ENCODE results near the gene RIOX2. TPM values are rescaled to one million over a fixed set of nuclear protein-coding genes. Genes with fewer than 3 reads are reported as not detected.

RIOX2 gene
- total RNA-seq, 1 donor from 2014 or later, result 34.8 TPM

- DNase-seq, result no peak
- Mint-ChIP-seq H3K36me3 (ENCODE audit: low read depth) (peaks cover 26% of the 10 kb centered on the region), H3K9me3 (no peaks in the 10 kb centered on the region), H3K27me3 (no peaks in the 10 kb centered on the region), H3K27ac (no peak overlapping the region), H3K4me3 (no peak overlapping the region), H3K4me1 (no peaks in the 10 kb centered on the region)
- CTCF ChIA-PET, result no interaction called here
- intact Hi-C loops (cut with micrococcal nuclease), result no loop called here
- TF ChIP-seq, protein P1, sequence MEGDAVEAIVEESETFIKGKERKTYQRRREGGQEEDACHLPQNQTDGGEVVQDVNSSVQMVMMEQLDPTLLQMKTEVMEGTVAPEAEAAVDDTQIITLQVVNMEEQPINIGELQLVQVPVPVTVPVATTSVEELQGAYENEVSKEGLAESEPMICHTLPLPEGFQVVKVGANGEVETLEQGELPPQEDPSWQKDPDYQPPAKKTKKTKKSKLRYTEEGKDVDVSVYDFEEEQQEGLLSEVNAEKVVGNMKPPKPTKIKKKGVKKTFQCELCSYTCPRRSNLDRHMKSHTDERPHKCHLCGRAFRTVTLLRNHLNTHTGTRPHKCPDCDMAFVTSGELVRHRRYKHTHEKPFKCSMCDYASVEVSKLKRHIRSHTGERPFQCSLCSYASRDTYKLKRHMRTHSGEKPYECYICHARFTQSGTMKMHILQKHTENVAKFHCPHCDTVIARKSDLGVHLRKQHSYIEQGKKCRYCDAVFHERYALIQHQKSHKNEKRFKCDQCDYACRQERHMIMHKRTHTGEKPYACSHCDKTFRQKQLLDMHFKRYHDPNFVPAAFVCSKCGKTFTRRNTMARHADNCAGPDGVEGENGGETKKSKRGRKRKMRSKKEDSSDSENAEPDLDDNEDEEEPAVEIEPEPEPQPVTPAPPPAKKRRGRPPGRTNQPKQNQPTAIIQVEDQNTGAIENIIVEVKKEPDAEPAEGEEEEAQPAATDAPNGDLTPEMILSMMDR (IDR thresholded peaks at IDR 0.05), result no peak
- POLR2A ChIA-PET, result no interaction called here
- ATAC-seq (ENCODE audit: low read depth), result no peak
Observed at GRCh38 chr3:97940034-97940433, 32.2 kb downstream of the RIOX2 start.

DNA sequence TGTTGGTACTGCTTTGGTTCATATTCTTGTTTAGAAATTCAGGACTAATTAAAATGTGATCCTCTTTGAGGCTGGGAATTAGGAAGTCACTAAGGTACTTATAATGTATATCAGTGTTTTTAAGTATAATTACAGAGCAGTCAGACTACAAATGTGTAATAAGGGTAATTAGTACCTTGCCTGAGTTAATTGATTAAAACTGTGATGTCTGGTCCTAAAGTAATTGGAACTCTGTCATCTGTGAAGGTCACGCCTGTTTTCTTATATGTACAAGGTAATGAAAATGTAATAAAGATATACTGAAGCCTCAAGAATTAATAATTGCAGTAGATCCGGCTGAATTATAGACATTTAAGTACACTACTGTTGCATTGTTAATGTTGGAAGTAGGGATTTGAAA, 32.8 kb downstream of the RIOX2 start:
- POLR2A ChIA-PET, result no interaction called here
- intact Hi-C loops (cut with micrococcal nuclease), result loop anchor here (5.0 kb wide), 1 partner anchor 1628 kb away; no protein-coding TSS in a partner anchor
- H3K4me1 Mint-ChIP-seq, result no peaks in the 10 kb centered on the region

DNA sequence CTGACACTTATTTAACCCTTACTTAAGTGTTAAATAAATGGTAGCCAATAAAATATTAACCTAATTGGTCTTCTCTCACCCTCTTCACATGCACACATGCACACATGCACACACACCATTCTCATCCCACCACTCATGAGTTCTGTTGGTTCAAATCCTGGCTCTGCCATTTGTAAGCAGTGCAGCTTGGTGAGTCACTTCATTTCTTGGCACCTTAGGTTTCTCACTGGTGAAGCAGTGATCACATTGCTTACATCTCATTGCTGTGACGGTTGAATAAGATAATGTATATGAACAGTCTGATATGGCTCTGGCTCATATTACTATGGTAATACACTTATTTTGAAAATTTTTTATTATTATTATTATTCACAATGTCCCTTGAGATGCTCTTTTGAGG, 33.8 kb downstream of the RIOX2 start:
- TF ChIP-seq, protein P1 (IDR thresholded peaks at IDR 0.05), result no peak
- no peak for ATAC-seq (ENCODE audit: low read depth)
- Mint-ChIP-seq H3K4me1 (no peaks in the 10 kb centered on the region), H3K27me3 (no peaks in the 10 kb centered on the region), H3K9me3 (no peaks in the 10 kb centered on the region), H3K36me3 (ENCODE audit: low read depth) (peaks cover 15% of the 10 kb centered on the region), H3K4me3 (no peak overlapping the region), H3K27ac (no peak overlapping the region)
- intact Hi-C loops (cut with micrococcal nuclease), result loop anchor here (5.0 kb wide), 1 partner anchor 1629 kb away; no protein-coding TSS in a partner anchor
- ChIA-PET CTCF (no interaction called here), POLR2A (no interaction called here)
- no peak for DNase-seq

More for the DNA sequence above, 32.8 kb downstream of the RIOX2 start:
- TF ChIP-seq, protein P1 (IDR thresholded peaks at IDR 0.05), result no peak
- DNase-seq (no peak), ATAC-seq (ENCODE audit: low read depth) (no peak)
- Mint-ChIP-seq H3K27me3 (no peaks in the 10 kb centered on the region), H3K4me3 (no peak overlapping the region), H3K9me3 (no peaks in the 10 kb centered on the region), H3K36me3 (ENCODE audit: low read depth) (peaks cover 23% of the 10 kb centered on the region), H3K27ac (no peak overlapping the region)
- CTCF ChIA-PET, result no interaction called here

GRCh38 chr3:97937205-97937604, 35.0 kb downstream of the RIOX2 start:
- ATAC-seq (ENCODE audit: low read depth), result no peak
- no peak for DNase-seq
- Mint-ChIP-seq H3K4me3 (no peak overlapping the region), H3K27ac (no peak overlapping the region), H3K9me3 (no peaks in the 10 kb centered on the region), H3K27me3 (no peaks in the 10 kb centered on the region), H3K36me3 (ENCODE audit: low read depth) (peaks cover 4% of the 10 kb centered on the region), H3K4me1 (no peaks in the 10 kb centered on the region)
- intact Hi-C loops (cut with micrococcal nuclease), result loop anchor here (5.0 kb wide), 1 partner anchor 1630 kb away; no protein-coding TSS in a partner anchor
- TF ChIP-seq, protein P1 (IDR thresholded peaks at IDR 0.05), result no peak
- POLR2A ChIA-PET, result no interaction called here
- CTCF ChIA-PET, result no interaction called here

- no peak for ATAC-seq (ENCODE audit: low read depth)
- TF ChIP-seq, protein P1 (IDR thresholded peaks at IDR 0.05), result no peak
- peaks cover 2% of the 10 kb centered on the region for H3K36me3 Mint-ChIP-seq (ENCODE audit: low read depth)
- intact Hi-C loops (cut with micrococcal nuclease), result loop anchor here (5.0 kb wide), 1 partner anchor 1631 kb away; no protein-coding TSS in a partner anchor
- no peaks in the 10 kb centered on the region for H3K27me3 Mint-ChIP-seq
- ChIA-PET POLR2A (no interaction called here), CTCF (no interaction called here)
- no peaks in the 10 kb centered on the region for H3K4me1 Mint-ChIP-seq
- no peak overlapping the region for H3K4me3 Mint-ChIP-seq
- no peak for DNase-seq
- no peaks in the 10 kb centered on the region for H3K9me3 Mint-ChIP-seq
- H3K27ac Mint-ChIP-seq, result no peak overlapping the region
Observed at GRCh38 chr3:97935842-97936241, 36.4 kb downstream of the RIOX2 start.

Data from activated B cell treated with CpG ODN at 0.5 μM for 24 hours (primary cell).